ENCODE data around the gene MAN2A1. TPM values are rescaled to one million over a fixed set of nuclear protein-coding genes. Genes with fewer than 3 reads are reported as not detected.

Gene MAN2A1
- total RNA-seq, 1 donor from 2014 or later = 105 TPM

GRCh38 chr5:109681763-109682162 is 8.0 kb upstream of the MAN2A1 start:
- no peak for DNase-seq (ENCODE audit: low spot score)

DNA sequence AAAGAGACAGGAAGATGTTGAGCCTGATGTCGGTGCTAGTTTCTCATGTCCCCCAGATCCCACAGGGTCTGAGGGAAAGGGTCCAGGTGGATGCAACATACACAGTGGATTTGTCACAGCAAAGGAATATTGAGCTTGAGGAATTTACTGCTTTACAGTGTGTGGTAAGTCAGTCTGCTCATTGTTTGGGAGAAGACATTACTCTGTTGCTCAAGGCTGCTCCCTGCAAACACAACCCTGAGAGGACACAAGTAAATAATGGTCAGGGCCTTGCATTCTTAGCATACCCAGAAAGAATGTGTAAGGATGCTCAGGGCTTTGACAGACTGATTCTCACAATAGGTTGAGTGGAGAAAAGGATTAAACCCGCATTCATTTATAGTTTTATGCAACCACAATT is 7.3 kb upstream of the MAN2A1 start:
- no peak for DNase-seq (ENCODE audit: low spot score)

DNA sequence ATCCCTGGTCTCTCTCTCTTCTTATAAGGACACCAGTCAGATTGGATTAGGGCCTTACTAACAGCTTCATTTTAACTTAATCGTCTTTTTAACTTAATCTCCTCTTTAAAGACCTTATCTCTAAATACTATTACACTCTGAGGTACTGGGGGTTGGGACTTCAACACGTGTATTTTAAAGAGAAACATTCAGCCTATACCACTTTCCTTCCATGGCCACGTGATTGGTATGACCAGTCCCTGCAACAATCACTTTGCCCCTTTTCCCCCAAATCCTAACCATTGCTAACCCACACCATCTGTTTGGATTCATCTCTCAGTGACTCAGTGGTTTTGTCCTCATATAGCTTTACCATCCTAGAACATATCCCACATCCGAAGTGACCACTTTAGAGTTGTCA is 3.8 kb upstream of the MAN2A1 start:
- no peak for DNase-seq (ENCODE audit: low spot score)

GRCh38 chr5:109688630-109688969 is 1.1 kb upstream of the MAN2A1 start:
- DNase-seq (ENCODE audit: low spot score) = peak; percentile 48

GRCh38 chr5:109688970-109689739 is 572 bp upstream of the MAN2A1 start:
- DNase-seq (ENCODE audit: low spot score) = peak; percentile 88

DNA sequence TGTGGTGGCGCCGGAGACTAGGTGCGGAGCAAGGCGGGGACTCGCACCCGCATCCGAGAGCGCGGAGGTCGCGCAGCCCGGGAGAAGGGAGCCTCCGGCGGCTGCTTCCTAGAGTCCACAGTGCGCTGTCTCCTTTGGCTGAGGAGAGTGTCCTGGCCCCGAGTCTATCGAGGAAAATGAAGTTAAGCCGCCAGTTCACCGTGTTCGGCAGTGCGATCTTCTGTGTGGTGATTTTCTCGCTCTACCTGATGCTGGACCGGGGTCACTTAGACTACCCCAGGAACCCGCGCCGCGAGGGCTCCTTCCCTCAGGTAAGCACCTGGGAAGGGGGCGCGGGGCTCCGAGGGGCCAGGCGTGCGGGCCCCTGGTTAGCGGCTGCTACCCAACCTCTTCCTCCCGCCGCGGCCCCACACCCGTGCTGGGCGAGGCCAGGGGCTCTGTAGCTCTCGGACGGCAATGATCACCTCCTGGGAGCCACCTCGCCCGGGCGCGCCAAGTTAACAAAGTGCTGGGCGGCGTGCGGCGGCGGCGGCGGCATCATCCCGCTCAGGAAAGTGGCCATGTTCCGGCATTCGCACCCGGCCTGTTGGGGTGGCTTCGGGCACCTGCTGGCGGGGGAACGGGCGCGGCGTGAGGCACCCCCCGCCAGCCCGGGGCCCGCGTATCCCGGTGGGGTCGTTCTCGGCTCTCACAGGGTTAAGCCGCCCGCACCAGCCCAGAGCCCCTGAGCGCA is 681 bp downstream of the MAN2A1 start:
- peak; percentile 37 for DNase-seq (ENCODE audit: low spot score)

GRCh38 chr5:109690975-109691574 is 1.3 kb downstream of the MAN2A1 start:
- DNase-seq (ENCODE audit: low spot score) = peak; percentile 84

DNA sequence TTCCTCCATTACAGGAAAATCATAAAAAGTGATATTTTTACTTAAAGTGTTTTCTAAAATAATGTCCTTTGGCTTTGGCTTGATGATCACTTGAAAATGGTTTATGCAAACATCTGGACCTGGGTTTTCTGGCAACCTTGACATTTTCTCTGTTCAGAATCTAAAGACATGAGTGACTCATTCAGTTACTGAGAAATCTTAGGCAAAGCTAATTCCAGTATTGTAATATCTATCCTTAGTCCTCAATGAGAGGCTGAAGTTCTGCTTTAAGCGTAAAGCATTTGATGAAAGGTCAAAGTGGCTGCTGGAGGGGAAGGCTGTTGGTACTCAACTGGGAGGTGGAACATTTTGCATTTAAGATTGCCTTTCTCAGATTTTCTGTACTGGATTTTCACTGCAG is 2.3 kb downstream of the MAN2A1 start:
- DNase-seq (ENCODE audit: low spot score) = no peak

GRCh38 chr5:109692852-109693251 is 3.1 kb downstream of the MAN2A1 start:
- no peak for DNase-seq (ENCODE audit: low spot score)

DNA sequence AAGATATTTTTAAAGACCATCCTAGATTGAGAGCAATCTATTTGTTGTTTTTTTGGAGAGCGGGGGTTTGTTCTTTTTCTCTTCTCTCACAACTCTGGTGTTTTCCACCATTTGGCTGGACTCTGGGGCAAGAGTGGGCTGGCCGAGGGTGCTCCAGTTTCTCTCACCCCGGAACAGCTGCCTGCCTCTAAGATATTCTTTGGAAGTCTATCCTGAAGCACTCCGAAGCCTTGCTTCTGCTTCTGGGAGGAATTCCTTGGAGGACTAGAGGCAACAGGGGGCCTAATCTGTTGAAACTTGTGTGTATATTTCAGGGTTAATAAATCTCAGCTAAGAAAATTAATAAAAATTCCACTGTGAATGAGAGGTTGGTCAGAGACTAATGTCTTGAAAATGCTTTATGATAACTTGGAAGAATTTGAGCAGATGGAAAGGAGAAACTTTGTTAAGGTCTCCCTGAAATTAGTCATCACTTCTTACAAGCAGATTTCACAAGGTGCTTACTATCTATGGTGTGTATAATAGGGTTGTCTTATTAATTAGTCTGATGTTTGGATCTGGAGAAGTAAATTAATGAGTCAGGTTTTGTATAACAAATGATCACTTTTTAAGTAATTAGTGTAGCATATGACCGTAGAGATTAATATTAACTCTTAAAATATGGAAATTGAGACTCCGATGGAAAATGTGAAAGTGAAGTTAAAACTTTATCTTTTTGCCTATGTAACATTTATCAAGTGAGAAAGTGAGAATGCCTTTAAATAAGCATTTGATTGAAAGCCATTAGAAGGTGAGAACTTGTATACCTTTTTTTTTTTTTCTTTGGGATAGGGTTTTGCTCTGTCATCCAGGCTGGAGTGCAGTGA is 4.0 kb downstream of the MAN2A1 start:
- no peak for DNase-seq (ENCODE audit: low spot score)

- DNase-seq (ENCODE audit: low spot score) = no peak
Measured at GRCh38 chr5:109694451-109694891, 4.7 kb downstream of the MAN2A1 start.

DNA sequence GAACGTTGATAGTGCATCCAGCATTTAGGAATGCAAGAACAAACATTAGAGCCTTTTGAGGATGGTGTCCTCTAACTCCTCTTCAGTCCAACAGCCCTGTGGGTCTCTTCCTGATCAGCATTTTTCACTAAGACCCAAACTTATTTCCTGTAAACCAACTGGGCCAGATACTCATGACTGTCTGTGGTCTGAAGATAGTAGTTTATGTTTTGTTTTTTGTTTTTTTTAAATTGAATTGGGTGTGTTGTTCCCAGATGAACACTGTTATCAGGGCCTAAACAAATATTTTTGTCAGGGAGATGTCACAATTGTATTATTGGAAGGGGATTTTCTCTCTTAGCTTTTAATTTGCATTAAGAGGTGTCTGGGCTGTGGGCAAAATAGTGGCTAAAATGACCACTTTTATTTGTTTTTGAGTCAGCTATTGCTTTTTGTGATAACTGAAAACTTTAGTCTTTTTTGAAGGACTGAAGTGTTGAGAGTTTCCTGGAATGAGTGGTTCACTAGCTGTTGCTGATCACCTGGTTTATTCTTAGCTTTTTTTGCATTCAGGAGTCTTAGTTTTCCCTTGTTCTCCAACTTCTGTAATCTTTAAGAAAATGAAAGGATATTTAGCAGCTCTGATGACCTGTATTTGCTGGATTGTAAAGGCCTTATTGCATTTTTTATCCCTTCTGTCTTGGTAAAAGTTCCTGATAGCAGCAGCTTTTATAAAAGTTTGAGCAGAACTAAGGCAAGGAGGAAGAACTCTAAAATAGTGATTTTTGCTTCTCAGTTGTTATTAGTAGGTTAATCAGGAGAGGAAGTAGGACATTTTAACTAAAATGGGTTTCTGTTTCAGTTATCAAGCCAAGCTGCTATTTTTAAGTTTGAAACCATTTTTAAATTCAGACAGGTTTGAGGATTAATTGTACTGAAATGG is 5.5 kb downstream of the MAN2A1 start:
- DNase-seq (ENCODE audit: low spot score) = no peak

DNA sequence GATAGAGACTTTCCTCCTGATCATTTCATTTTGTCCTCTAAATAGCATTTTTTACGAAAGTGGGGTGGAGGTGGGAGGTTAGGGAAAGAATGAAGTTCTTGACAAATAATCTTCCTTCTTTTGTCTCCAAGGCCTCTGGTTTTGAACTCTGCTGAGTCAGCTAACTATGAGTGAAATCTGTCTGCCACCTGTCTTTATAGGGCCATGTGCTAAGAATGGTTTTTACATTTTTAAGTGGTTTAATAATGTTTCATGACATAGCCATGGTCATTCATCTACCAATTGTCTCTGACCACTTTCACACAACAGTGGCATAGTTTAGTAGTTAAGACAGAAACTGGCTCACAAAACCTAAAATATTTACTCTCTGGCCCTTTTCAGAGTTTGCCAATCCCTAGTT is 7.6 kb downstream of the MAN2A1 start:
- DNase-seq (ENCODE audit: low spot score) = no peak

DNA sequence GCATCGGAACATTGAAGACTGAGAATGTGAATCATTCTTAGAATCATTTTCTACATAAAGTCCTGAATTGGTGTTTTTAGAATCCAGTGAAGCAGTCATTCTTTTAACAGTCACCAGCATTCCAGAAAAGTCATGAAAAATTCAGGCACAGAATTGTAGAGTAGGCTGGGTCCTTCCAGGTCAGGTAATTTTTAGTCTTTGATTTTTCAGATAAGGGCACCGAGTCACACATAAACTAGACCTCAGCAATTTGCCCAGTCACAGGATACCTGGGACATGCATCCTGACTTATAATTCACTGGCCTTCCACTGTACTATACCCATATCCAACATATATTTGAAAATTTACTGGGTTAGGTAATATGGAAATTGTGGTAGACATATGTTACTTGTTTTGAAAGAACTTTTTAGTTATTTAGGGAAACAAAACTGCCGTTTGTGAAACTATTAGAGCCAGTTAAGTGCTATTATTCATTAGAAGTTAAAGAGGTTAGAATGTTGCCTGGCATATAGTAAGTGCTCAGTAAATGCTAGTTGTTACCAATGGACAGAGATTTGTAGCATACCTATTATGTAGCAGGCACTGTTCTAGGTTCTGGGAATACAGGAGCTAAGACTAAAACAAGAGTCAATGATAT is 10.9 kb downstream of the MAN2A1 start:
- no peak for DNase-seq (ENCODE audit: low spot score)

DNA sequence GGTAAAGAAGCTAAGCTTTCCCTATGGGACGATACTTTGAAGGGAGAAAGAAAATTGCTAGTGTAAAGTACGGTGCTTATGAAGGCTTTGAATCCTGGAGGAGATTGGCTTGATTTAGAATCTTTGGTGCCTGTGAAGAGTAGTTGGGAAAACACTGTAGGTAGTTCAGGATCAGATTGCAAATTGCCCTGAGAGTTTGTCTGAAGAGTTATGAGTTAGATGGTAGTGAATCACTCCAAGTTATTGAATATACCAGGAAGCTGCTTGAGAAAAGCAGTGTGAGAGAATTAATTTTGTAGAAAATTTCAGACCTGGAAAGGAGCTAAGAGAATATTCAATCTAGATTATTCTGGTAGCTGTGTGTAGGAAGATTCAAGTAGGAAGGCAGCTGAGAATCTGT is 11.5 kb downstream of the MAN2A1 start:
- no peak for DNase-seq (ENCODE audit: low spot score)

GRCh38 chr5:109701792-109702191 is 12.1 kb downstream of the MAN2A1 start:
- no peak for DNase-seq (ENCODE audit: low spot score)

GRCh38 chr5:109703166-109703565 is 13.4 kb downstream of the MAN2A1 start:
- no peak for DNase-seq (ENCODE audit: low spot score)

- no peak for DNase-seq (ENCODE audit: low spot score)
Measured at GRCh38 chr5:109703829-109704228, 14.1 kb downstream of the MAN2A1 start.

DNA sequence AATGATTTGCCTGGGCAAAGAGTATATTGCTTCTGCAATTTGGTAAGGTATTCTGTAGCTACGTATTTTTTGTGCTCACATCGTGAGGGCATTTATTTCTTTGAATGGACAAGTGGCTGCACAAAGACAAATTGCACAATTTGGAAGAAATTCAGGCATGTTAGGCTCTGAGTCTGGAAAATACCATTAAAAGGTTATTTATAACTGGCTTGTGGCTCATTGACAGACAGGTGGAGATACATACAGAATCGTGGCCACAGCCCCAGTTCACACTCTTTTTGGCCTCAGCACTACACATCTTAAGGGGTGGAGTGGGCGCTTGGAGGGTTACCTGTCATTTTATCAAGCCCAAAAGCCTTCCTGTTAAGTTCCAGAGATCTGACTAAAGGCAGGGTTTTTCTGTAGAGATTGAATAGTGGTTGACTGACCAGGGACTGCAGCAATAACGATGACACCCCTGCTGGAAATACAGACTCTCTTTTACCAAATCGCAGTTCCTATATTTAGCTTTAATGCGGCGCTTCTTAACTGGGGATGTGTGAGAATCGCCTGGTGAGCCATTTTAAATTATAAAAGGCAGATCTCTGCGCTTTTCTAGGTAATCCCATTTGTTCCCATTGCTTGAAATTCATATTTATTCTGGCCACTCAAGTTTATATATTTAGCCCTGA is 14.7 kb downstream of the MAN2A1 start:
- no peak for DNase-seq (ENCODE audit: low spot score)

- no peak for DNase-seq (ENCODE audit: low spot score)
Measured at GRCh38 chr5:109705596-109705995, 15.9 kb downstream of the MAN2A1 start.
